Fibroblast of lung (primary cell): ENCODE data around the gene YEATS4. TPM values are rescaled to one million over a fixed set of nuclear protein-coding genes. Genes with fewer than 3 reads are reported as not detected.

Experiments
- DNase-seq, 2 donors: peaks; one replicate each; pipeline versions ENCODE4 v3.0.0 to v3.0.0-alpha.2; 2010; ENCODE audit warnings: low read depth in 2 of 2
- H2AFZ ChIP-seq: 2 replicates; pipeline ENCODE4 v1.5.1; 2012; ENCODE audit warnings: low read length, control low read depth, inconsistent platforms
- H3K27ac ChIP-seq: 2 replicates; pipeline ENCODE4 v1.5.1; 2011; ENCODE audit warnings: low read length, control low read depth; ENCODE audit not compliant: insufficient read depth
- H3K27me3 ChIP-seq: 2 replicates; pipeline ENCODE4 v1.5.1; 2011; ENCODE audit warnings: mild to moderate bottlenecking, low read length; ENCODE audit not compliant: control insufficient read depth, insufficient read depth
- H3K36me3 ChIP-seq: 2 replicates; pipeline ENCODE4 v1.5.1; 2011; ENCODE audit warnings: low read length; ENCODE audit not compliant: control insufficient read depth, insufficient read depth
- H3K4me1 ChIP-seq: 2 replicates; pipeline ENCODE4 v1.5.1; 2011; ENCODE audit warnings: low read length; ENCODE audit not compliant: control insufficient read depth, insufficient read depth; ENCODE audit errors: extremely low read depth
- H3K4me2 ChIP-seq: 2 replicates; pipeline ENCODE4 v1.5.1; 2011; ENCODE audit warnings: low read length, control low read depth; ENCODE audit not compliant: insufficient read depth; ENCODE audit errors: extremely low read depth
- H3K4me3 ChIP-seq, 4 experiments: fragments of 200-600 bp in 1 of 4; sonication (generic) in 1 of 4; replicated peaks in 1 of 4; 2 replicates each; pipeline ENCODE4 v1.5.1; 2011 to 2016; ENCODE audit warnings: low read length in 4 of 4, low read depth in 3 of 4, mild to moderate bottlenecking in 3 of 4, control low read depth in 2 of 4, inconsistent platforms in 1 of 4, mixed read lengths in 1 of 4; ENCODE audit not compliant: insufficient read depth in 1 of 4; ENCODE audit errors: control extremely low read depth in 1 of 4
- H3K79me2 ChIP-seq: 2 replicates; pipeline ENCODE4 v1.5.1; 2012; ENCODE audit warnings: mild to moderate bottlenecking, low read length, inconsistent platforms; ENCODE audit not compliant: control insufficient read depth, insufficient read depth
- H3K9ac ChIP-seq: 2 replicates; pipeline ENCODE4 v1.5.1; 2011; ENCODE audit warnings: mild to moderate bottlenecking, low read length, control low read depth; ENCODE audit not compliant: insufficient read depth
- H3K9me3 ChIP-seq: 2 replicates; pipeline ENCODE4 v1.5.1; 2012; ENCODE audit warnings: low read depth, low read length; ENCODE audit not compliant: control insufficient read depth, insufficient read depth
- H4K20me1 ChIP-seq: 2 replicates; pipeline ENCODE4 v1.5.1; 2011; ENCODE audit warnings: low read length; ENCODE audit not compliant: control insufficient read depth, insufficient read depth; ENCODE audit errors: extremely low read depth
- EZH2 ChIP-seq: IDR thresholded peaks from 2 replicates; pipeline ENCODE4 v1.5.1; 2012; ENCODE audit warnings: low read length, control low read depth, mild to moderate bottlenecking; ENCODE audit errors: missing control alignments
- polyA plus RNA-seq, 2 donors: library from polyadenylated mRNA; depleted of rRNA in 1 of 2; stranded (reverse) in 1 of 2; unstranded in 1 of 2; fragments of >200 nt; gene quantifications; 2 replicates each; pipeline ENCODE4 v1.2.1, GENCODE V29; 2011 to 2012; ENCODE audit warnings: missing spikeins in 1 of 2
- total RNA-seq: library from RNA; depleted of rRNA; stranded (reverse); fragments of >200 nt; gene quantifications from 2 replicates; pipeline ENCODE4 v1.2.1, GENCODE V29; 2014
- TF ChIP-seq, protein P1 (sequence below), 2 donors: IDR thresholded peaks in 1 of 2; conservative IDR thresholded peaks in 1 of 2; 1 replicate in 1 of 2; 2 replicates in 1 of 2; pipeline ENCODE4 v1.5.1; 2011 to 2012; ENCODE audit warnings: low read length in 2 of 2, control low read depth in 1 of 2, inconsistent platforms in 1 of 2, low read depth in 1 of 2, mild to moderate bottlenecking in 1 of 2

YEATS4 gene
- total and polyA plus RNA-seq, 2 donors (not counting 1 experiment from before 2014, with no cell fraction given): 14.1 to 16.3 TPM

DNA sequence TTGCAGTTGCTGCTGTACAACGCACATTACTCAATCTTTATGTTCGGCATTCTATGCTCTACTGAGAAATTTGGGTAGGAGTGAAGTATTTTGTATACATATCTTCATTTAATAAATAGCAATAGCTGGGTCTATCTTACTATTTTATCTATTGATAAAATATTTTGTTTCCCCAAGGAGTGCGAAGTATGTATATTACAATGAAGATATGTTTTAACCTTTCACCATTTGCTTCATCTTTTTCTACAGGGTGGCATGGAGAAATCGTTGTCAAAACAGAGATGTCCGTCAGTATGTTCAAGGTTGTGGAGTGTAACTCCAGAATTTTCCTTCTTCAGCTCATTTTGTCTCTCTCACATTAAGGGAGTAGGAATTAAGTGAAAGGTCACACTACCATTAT, 6.6 kb upstream of the YEATS4 start:
- Histone ChIP-seq H3K36me3 (no peaks in the 10 kb centered on the region), H3K79me2 (no peaks in the 10 kb centered on the region), H3K9ac (no peak overlapping the region), H3K4me1 (peaks cover 2% of the 10 kb centered on the region), H3K4me3 (no peak overlapping the region), H2AFZ (no peak overlapping the region), H4K20me1 (no peaks in the 10 kb centered on the region), H3K27ac (no peak overlapping the region), H3K4me2 (no peak overlapping the region), H3K27me3 (no peaks in the 10 kb centered on the region), H3K9me3 (no peaks in the 10 kb centered on the region)
- TF ChIP-seq EZH2: no peak
- TF ChIP-seq, protein P1, sequence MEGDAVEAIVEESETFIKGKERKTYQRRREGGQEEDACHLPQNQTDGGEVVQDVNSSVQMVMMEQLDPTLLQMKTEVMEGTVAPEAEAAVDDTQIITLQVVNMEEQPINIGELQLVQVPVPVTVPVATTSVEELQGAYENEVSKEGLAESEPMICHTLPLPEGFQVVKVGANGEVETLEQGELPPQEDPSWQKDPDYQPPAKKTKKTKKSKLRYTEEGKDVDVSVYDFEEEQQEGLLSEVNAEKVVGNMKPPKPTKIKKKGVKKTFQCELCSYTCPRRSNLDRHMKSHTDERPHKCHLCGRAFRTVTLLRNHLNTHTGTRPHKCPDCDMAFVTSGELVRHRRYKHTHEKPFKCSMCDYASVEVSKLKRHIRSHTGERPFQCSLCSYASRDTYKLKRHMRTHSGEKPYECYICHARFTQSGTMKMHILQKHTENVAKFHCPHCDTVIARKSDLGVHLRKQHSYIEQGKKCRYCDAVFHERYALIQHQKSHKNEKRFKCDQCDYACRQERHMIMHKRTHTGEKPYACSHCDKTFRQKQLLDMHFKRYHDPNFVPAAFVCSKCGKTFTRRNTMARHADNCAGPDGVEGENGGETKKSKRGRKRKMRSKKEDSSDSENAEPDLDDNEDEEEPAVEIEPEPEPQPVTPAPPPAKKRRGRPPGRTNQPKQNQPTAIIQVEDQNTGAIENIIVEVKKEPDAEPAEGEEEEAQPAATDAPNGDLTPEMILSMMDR (conservative IDR thresholded peaks at IDR 0.05 in 1 of 2, IDR thresholded peaks at IDR 0.05 in 1 of 2; ENCODE audit: low read depth in 1 of 2, low read length in 2 of 2): no peak
- no peak for DNase-seq

DNA sequence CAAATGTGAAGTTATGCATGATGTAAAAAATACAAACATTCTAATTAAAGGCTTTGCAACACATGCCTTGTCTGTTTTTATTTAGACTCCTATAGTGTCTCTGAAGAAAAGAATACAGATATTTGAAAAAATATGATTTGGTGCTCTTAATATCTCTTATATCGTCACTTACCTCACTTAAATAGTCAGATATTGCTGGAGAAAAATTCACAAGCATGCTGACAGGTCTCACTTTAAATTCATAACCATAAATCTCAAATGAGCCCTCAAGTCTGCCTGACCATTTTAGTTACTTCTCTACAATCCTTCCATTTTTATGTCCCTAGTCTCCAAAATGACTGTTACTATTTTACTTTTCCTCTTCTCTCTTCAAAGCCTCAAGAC, 5.4 kb upstream of the YEATS4 start:
- Histone ChIP-seq H3K4me3 (no peak overlapping the region), H3K4me1 (peaks cover 2% of the 10 kb centered on the region), H2AFZ (no peak overlapping the region), H3K4me2 (no peak overlapping the region), H3K27ac (no peak overlapping the region), H3K79me2 (no peaks in the 10 kb centered on the region), H4K20me1 (no peaks in the 10 kb centered on the region), H3K9ac (no peak overlapping the region), H3K9me3 (no peaks in the 10 kb centered on the region), H3K36me3 (no peaks in the 10 kb centered on the region), H3K27me3 (no peaks in the 10 kb centered on the region)
- no peak for DNase-seq
- TF ChIP-seq, protein P1 (conservative IDR thresholded peaks at IDR 0.05 in 1 of 2, IDR thresholded peaks at IDR 0.05 in 1 of 2; ENCODE audit: low read depth in 1 of 2, low read length in 2 of 2): no peak
- TF ChIP-seq EZH2: no peak

DNA sequence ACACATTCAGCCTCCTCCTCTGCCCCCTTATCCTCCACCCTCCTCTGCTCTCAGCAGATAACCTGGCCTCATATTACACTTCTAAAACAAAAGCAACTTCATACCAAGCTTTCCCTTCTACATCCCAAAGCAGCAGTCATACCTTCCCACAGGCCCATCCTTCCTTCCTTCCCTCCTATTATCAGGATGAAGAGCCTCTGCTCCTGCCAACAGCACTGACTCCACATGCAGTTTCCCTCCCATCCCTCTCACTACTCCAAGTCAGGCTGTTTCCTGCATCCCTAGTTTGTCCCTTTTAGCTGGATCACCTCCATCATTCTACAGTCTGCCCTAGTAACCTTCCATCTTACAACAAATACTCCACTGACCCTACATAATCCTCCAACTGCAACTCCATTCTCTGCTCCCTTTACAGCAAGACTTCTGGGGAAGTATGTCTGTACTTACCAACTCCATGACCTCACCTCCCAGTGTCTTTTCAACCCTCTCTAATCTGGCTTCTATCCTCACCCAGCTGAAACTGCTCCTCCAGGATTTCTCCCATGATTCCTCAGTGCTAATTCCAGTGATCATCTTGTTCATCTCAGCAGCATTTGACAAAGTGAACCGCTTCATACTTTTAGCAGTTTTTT, 4.9 kb upstream of the YEATS4 start:
- Histone ChIP-seq H3K9ac (no peak overlapping the region), H3K36me3 (no peaks in the 10 kb centered on the region), H3K4me1 (peaks cover 2% of the 10 kb centered on the region), H2AFZ (no peak overlapping the region), H3K4me2 (no peak overlapping the region), H3K4me3 (no peak overlapping the region), H3K9me3 (no peaks in the 10 kb centered on the region), H3K79me2 (no peaks in the 10 kb centered on the region), H3K27ac (no peak overlapping the region), H4K20me1 (no peaks in the 10 kb centered on the region), H3K27me3 (no peaks in the 10 kb centered on the region)
- TF ChIP-seq EZH2: no peak
- TF ChIP-seq, protein P1 (conservative IDR thresholded peaks at IDR 0.05 in 1 of 2, IDR thresholded peaks at IDR 0.05 in 1 of 2; ENCODE audit: low read depth in 1 of 2, low read length in 2 of 2): no peak
- DNase-seq: no peak
